ENCODE measurements around the gene TRIO. TPM values are rescaled to one million over a fixed set of nuclear protein-coding genes. Genes with fewer than 3 reads are reported as not detected.

The TRIO gene
- total and polyA plus RNA-seq, 2 donors (not counting 3 experiments of a cell fraction or from before 2014, with no cell fraction given): 82.9 to 248 TPM

- dilution Hi-C loops (cut with MboI; ENCODE audit: extremely low pct_ligation_motif_present, low sequenced_read_pairs): no loop called here
- Histone ChIP-seq H3K9ac (replicated peaks; ENCODE audit: extremely low read depth, insufficient read depth, low read length) (no peak overlapping the region), H3K79me2 (ENCODE audit: control insufficient read depth, insufficient read depth, low read length) (peaks cover 100% of the 10 kb centered on the region), H3K36me3 (ENCODE audit: control insufficient read depth in 2 of 2, extremely low read depth in 1 of 2, insufficient read depth in 2 of 2, low read length in 2 of 2) (no peaks in the 10 kb centered on the region), H4K20me1 (replicated peaks; ENCODE audit: control insufficient read depth, extremely low read depth, insufficient read depth, low read length) (peaks cover 4% of the 10 kb centered on the region), H3K27me3 (ENCODE audit: control insufficient read depth in 2 of 2, insufficient read depth in 2 of 2, low read length in 2 of 2) (no peaks in the 10 kb centered on the region), H3K4me2 (ENCODE audit: insufficient read depth, low read length) (no peak overlapping the region), H3K9me1 (replicated peaks; ENCODE audit: control insufficient read depth, extremely low read depth, insufficient read depth, low read length) (no peaks in the 10 kb centered on the region), H3K9me3 (replicated peaks; ENCODE audit: control insufficient read depth, insufficient read depth, low read length) (no peaks in the 10 kb centered on the region), H3K27ac (ENCODE audit: insufficient read depth, low read depth, low read length) (no peak overlapping the region), H3K4me1 (ENCODE audit: control insufficient read depth, extremely low read depth, insufficient read depth, low read length) (peaks cover 51% of the 10 kb centered on the region), H3K4me3 (replicated peaks in 1 of 3; ENCODE audit: insufficient read depth in 1 of 3, low read depth in 1 of 3, low read length in 3 of 3) (no peak overlapping the region), H2AFZ (ENCODE audit: low read depth, low read length) (no peak overlapping the region)
- BruUV-seq (replicated peaks): no TSS peak
- FAIRE-seq: no peak
- POLR2A ChIA-PET: no interaction called here
- CTCF ChIA-PET: interaction anchor here (1.3 to 2.9 kb wide), 4 partner anchors 12 to 85 kb away, joined by 4 to 9 read pairs (median 5); partner anchors contain the start of gene TRIO
- no peak for TF ChIP-seq POLR2AphosphoS5 (IDR thresholded peaks at IDR 0.05; ENCODE audit: insufficient read depth, low read depth, low read length)
- no peak for TF ChIP-seq GATA2 (IDR thresholded peaks at IDR 0.05; ENCODE audit: insufficient read depth, insufficient read length, low read depth, low read length)
- no peak for TF ChIP-seq JUN (IDR thresholded peaks at IDR 0.05; ENCODE audit: borderline replicate concordance, insufficient read depth, insufficient read length, low read depth)
- no peak for TF ChIP-seq MYC (IDR thresholded peaks at IDR 0.05; ENCODE audit: low read depth, low read length)
- intact Hi-C loops (cut with micrococcal nuclease): loop anchor here (5.0 kb wide), 1 partner anchor 121 kb away; no protein-coding TSS in a partner anchor
- no peak for DNase-seq (ENCODE audit: low read depth, low spot score)
Measured at GRCh38 chr5:14228219-14228618, 85.1 kb downstream of the TRIO start.

GRCh38 chr5:14229181-14229580 is 86.0 kb downstream of the TRIO start:
- FAIRE-seq: no peak
- Histone ChIP-seq H3K27me3 (ENCODE audit: control insufficient read depth in 2 of 2, insufficient read depth in 2 of 2, low read length in 2 of 2) (no peaks in the 10 kb centered on the region), H3K27ac (ENCODE audit: insufficient read depth, low read depth, low read length) (no peak overlapping the region), H4K20me1 (replicated peaks; ENCODE audit: control insufficient read depth, extremely low read depth, insufficient read depth, low read length) (peaks cover 4% of the 10 kb centered on the region), H3K79me2 (ENCODE audit: control insufficient read depth, insufficient read depth, low read length) (peaks cover 100% of the 10 kb centered on the region), H3K4me1 (ENCODE audit: control insufficient read depth, extremely low read depth, insufficient read depth, low read length) (peaks cover 44% of the 10 kb centered on the region), H3K9me3 (replicated peaks; ENCODE audit: control insufficient read depth, insufficient read depth, low read length) (no peaks in the 10 kb centered on the region), H3K9me1 (replicated peaks; ENCODE audit: control insufficient read depth, extremely low read depth, insufficient read depth, low read length) (no peaks in the 10 kb centered on the region), H2AFZ (ENCODE audit: low read depth, low read length) (no peak overlapping the region), H3K36me3 (ENCODE audit: control insufficient read depth in 2 of 2, extremely low read depth in 1 of 2, insufficient read depth in 2 of 2, low read length in 2 of 2) (no peaks in the 10 kb centered on the region), H3K9ac (replicated peaks; ENCODE audit: extremely low read depth, insufficient read depth, low read length) (no peak overlapping the region), H3K4me3 (replicated peaks in 1 of 3; ENCODE audit: insufficient read depth in 1 of 3, low read depth in 1 of 3, low read length in 3 of 3) (no peak overlapping the region), H3K4me2 (ENCODE audit: insufficient read depth, low read length) (no peak overlapping the region)
- intact Hi-C loops (cut with micrococcal nuclease) (loop anchor here (5.0 kb wide), 1 partner anchor 122 kb away; no protein-coding TSS in a partner anchor), dilution Hi-C loops (cut with MboI; ENCODE audit: extremely low pct_ligation_motif_present, low sequenced_read_pairs) (no loop called here)
- TF ChIP-seq JUN (IDR thresholded peaks at IDR 0.05; ENCODE audit: borderline replicate concordance, insufficient read depth, insufficient read length, low read depth): no peak
- no peak for TF ChIP-seq FOS (IDR thresholded peaks at IDR 0.05; ENCODE audit: borderline replicate concordance, insufficient read depth, low read length)
- no peak for TF ChIP-seq POLR2AphosphoS5 (IDR thresholded peaks at IDR 0.05; ENCODE audit: insufficient read depth, low read depth, low read length)
- TF ChIP-seq MAX (IDR thresholded peaks at IDR 0.05; ENCODE audit: insufficient read depth, insufficient read length): no peak
- no peak for TF ChIP-seq MYC (IDR thresholded peaks at IDR 0.05; ENCODE audit: low read depth, low read length)
- no peak for TF ChIP-seq POLR2A (IDR thresholded peaks at IDR 0.05; ENCODE audit: low read depth, low read length)
- TF ChIP-seq EZH2 (IDR thresholded peaks at IDR 0.05; ENCODE audit: borderline replicate concordance, low read depth, low read length, severe bottlenecking): no peak
- no peak for TF ChIP-seq GATA2 (IDR thresholded peaks at IDR 0.05; ENCODE audit: insufficient read depth, insufficient read length, low read depth, low read length)
- no peak for TF ChIP-seq CTCF (IDR thresholded peaks at IDR 0.05; ENCODE audit: extremely low read depth in 1 of 2, insufficient read depth in 1 of 2, low read depth in 1 of 2, low read length in 2 of 2)
- ChIA-PET POLR2A (no interaction called here), CTCF (interaction anchor here (2.9 kb wide), 1 partner anchor 11 kb away, joined by 9 read pairs; no protein-coding TSS in a partner anchor)
- no peak for DNase-seq (ENCODE audit: low read depth, low spot score)
- no TSS peak for BruUV-seq (replicated peaks)
